Immature natural killer cell (primary cell): ENCODE results near the gene RAB4B. TPM values are rescaled to one million over a fixed set of nuclear protein-coding genes. Genes with fewer than 3 reads are reported as not detected.
"Not testable (repeated sequence)": the region's sequence is repeated elsewhere in the genome, so short reads cannot be mapped to it uniquely, and the experiment has no call there.

Experiments
- DNase-seq, 3 donors: peaks; one replicate each; pipeline ENCODE4 v3.0.0; 2022; ENCODE audit warnings: mixed read lengths in 1 of 3
- H3K27ac Mint-ChIP-seq, 6 donors: one replicate each; pipeline ENCODE4 v1.8.0; 2020; ENCODE audit warnings: mixed read lengths in 6 of 6, mild to moderate bottlenecking in 5 of 6, inconsistent platforms in 4 of 6, moderate library complexity in 3 of 6
- H3K27me3 Mint-ChIP-seq, 3 donors: one replicate each; pipeline ENCODE4 v1.8.0; 2020 to 2021; ENCODE audit warnings: low read depth in 3 of 3, mild to moderate bottlenecking in 3 of 3, mixed read lengths in 3 of 3, moderate library complexity in 3 of 3, inconsistent platforms in 1 of 3
- H3K36me3 Mint-ChIP-seq, 3 donors: one replicate each; pipeline ENCODE4 v1.8.0; 2020; ENCODE audit warnings: mixed read lengths in 3 of 3, inconsistent platforms in 2 of 3, mild to moderate bottlenecking in 2 of 3
- H3K4me1 Mint-ChIP-seq, 2 donors: one replicate each; pipeline ENCODE4 v1.8.0; 2020; ENCODE audit warnings: inconsistent platforms in 2 of 2, mild to moderate bottlenecking in 2 of 2, mixed read lengths in 2 of 2, moderate library complexity in 1 of 2
- H3K4me3 Mint-ChIP-seq, 5 donors: one replicate each; pipeline ENCODE4 v1.8.0; 2020; ENCODE audit warnings: mild to moderate bottlenecking in 5 of 5, mixed read lengths in 5 of 5, inconsistent platforms in 3 of 5, moderate library complexity in 3 of 5
- H3K9me3 Mint-ChIP-seq, 6 donors: one replicate each; pipeline ENCODE4 v1.8.0; 2020; ENCODE audit warnings: mild to moderate bottlenecking in 6 of 6, mixed read lengths in 6 of 6, inconsistent platforms in 4 of 6, moderate library complexity in 3 of 6
- polyA plus RNA-seq, 3 donors: library from polyadenylated mRNA; unstranded; fragments of 300-500 nt; fragmentation: Illumina TruSeq; gene quantifications; one replicate each; pipeline ENCODE4 v1.2.3, GENCODE V29; 2021

The RAB4B gene
- polyA plus RNA-seq, 3 donors from 2014 or later: 129 to 151 (median 150) TPM

- Mint-ChIP-seq H3K4me3 (no peak overlapping the region), H3K36me3 (peaks cover 26 to 55% (median 30%) of the 10 kb centered on the region in 3 donors)
Measured at GRCh38 chr19:40758491-40758890, 19.6 kb upstream of the RAB4B start.

GRCh38 chr19:40759352-40759751, 18.7 kb upstream of the RAB4B start:
- peaks cover 33 to 63% (median 38%) of the 10 kb centered on the region in 3 donors for H3K36me3 Mint-ChIP-seq
- no peak overlapping the region for H3K4me3 Mint-ChIP-seq
- peak overlapping the region in 1 of 6 donors; percentile 9 for H3K27ac Mint-ChIP-seq

More at GRCh38 chr19:40758491-40758890, 19.6 kb upstream of the RAB4B start:
- peaks cover 28 to 39% of the 10 kb centered on the region in 2 donors for H3K4me1 Mint-ChIP-seq
- no peak for DNase-seq
- no peaks in the 10 kb centered on the region for H3K9me3 Mint-ChIP-seq
- H3K27me3 Mint-ChIP-seq: peaks cover 0 to 2% (median 0%) of the 10 kb centered on the region in 3 donors
- H3K27ac Mint-ChIP-seq: peak overlapping the region in 1 of 6 donors; percentile 50

GRCh38 chr19:40762754-40763470, 15.1 kb upstream of the RAB4B start:
- no peak overlapping the region for H3K4me3 Mint-ChIP-seq
- peaks cover 4 to 26% of the 10 kb centered on the region in 2 donors for H3K4me1 Mint-ChIP-seq
- DNase-seq: no peak
- no peaks in the 10 kb centered on the region for H3K27me3 Mint-ChIP-seq
- H3K9me3 Mint-ChIP-seq: no peaks in the 10 kb centered on the region
- H3K36me3 Mint-ChIP-seq: peaks cover 38 to 62% (median 40%) of the 10 kb centered on the region in 3 donors
- H3K27ac Mint-ChIP-seq: peak overlapping the region in 5 of 6 donors; percentile 29 to 71 (median 49)

More at GRCh38 chr19:40759352-40759751, 18.7 kb upstream of the RAB4B start:
- Mint-ChIP-seq H3K4me1 (peaks cover 24 to 43% of the 10 kb centered on the region in 2 donors), H3K9me3 (no peaks in the 10 kb centered on the region), H3K27me3 (no peaks in the 10 kb centered on the region)
- no peak for DNase-seq

- H3K9me3 Mint-ChIP-seq: no peaks in the 10 kb centered on the region
- H3K36me3 Mint-ChIP-seq: peaks cover 32 to 57% (median 37%) of the 10 kb centered on the region in 3 donors
- H3K27me3 Mint-ChIP-seq: peaks cover 0 to under 1% (median 0%) of the 10 kb centered on the region in 3 donors
- peaks cover 4 to 21% of the 10 kb centered on the region in 2 donors for H3K4me1 Mint-ChIP-seq
- H3K4me3 Mint-ChIP-seq: no peak overlapping the region
- H3K27ac Mint-ChIP-seq: peak overlapping the region in 1 of 6 donors; percentile 62
- DNase-seq: no peak
Measured at GRCh38 chr19:40763526-40763925, 14.5 kb upstream of the RAB4B start.

- peaks cover 6 to 20% of the 10 kb centered on the region in 2 donors for H3K4me1 Mint-ChIP-seq
- peak overlapping the region in 3 of 6 donors; percentile 1 to 22 (median 18) for H3K27ac Mint-ChIP-seq
- no peak overlapping the region for H3K4me3 Mint-ChIP-seq
- peaks cover 32 to 57% (median 36%) of the 10 kb centered on the region in 3 donors for H3K36me3 Mint-ChIP-seq
- H3K9me3 Mint-ChIP-seq: no peaks in the 10 kb centered on the region
- peaks cover 0 to 2% (median 0%) of the 10 kb centered on the region in 3 donors for H3K27me3 Mint-ChIP-seq
- no peak for DNase-seq
Measured at GRCh38 chr19:40763963-40764362, 14.1 kb upstream of the RAB4B start.

- not testable (repeated sequence) for DNase-seq, H3K4me3 Mint-ChIP-seq, H3K27me3 Mint-ChIP-seq, H3K27ac Mint-ChIP-seq, H3K9me3 Mint-ChIP-seq
- peaks cover 28 to 43% (median 31%) of the 10 kb centered on the region in 3 donors for H3K36me3 Mint-ChIP-seq
- peaks cover 13 to 28% of the 10 kb centered on the region in 2 donors for H3K4me1 Mint-ChIP-seq
Measured at GRCh38 chr19:40766385-40766784, 11.7 kb upstream of the RAB4B start.

- Mint-ChIP-seq H3K27me3 (peaks cover 0 to 8% (median 2%) of the 10 kb centered on the region in 3 donors), H3K27ac (peak overlapping the region in 3 of 6 donors; percentile 28 to 65 (median 37)), H3K36me3 (peaks cover 11 to 24% (median 21%) of the 10 kb centered on the region in 3 donors), H3K4me3 (no peak overlapping the region), H3K4me1 (peaks cover 13 to 26% of the 10 kb centered on the region in 2 donors), H3K9me3 (no peaks in the 10 kb centered on the region)
- no peak for DNase-seq
Measured at GRCh38 chr19:40768869-40769268, 9.2 kb upstream of the RAB4B start.

- H3K4me3 Mint-ChIP-seq, H3K27me3 Mint-ChIP-seq, H3K9me3 Mint-ChIP-seq, H3K36me3 Mint-ChIP-seq: not testable (repeated sequence)
- peak overlapping the region in 4 of 6 donors; percentile 36 to 62 (median 48) for H3K27ac Mint-ChIP-seq
- H3K4me1 Mint-ChIP-seq: peaks cover 12 to 13% of the 10 kb centered on the region in 2 donors
- peak in 2 of 3 donors; percentile 19 to 38 for DNase-seq
Measured at GRCh38 chr19:40771101-40771862, 6.8 kb upstream of the RAB4B start.

GRCh38 chr19:40774916-40775631, 3.0 kb upstream of the RAB4B start, which contains the start of gene MIA:
Gene MIA, plus strand, starts transcription at chr19:40775521. Its CDS starts 22 bp downstream, at chr19:40775543.
- H3K4me1 Mint-ChIP-seq: peaks cover 32 to 44% of the 10 kb centered on the region in 2 donors
- DNase-seq: no peak
- H3K27me3 Mint-ChIP-seq: peaks cover 13 to 26% (median 15%) of the 10 kb centered on the region in 3 donors
- no peaks in the 10 kb centered on the region for H3K9me3 Mint-ChIP-seq
- peak within 1 kb of the TSS in 3 of 5 donors; percentile 26 to 70 (median 40) for H3K4me3 Mint-ChIP-seq
- peaks cover 0 to 7% (median 4%) of the 10 kb centered on the region in 3 donors for H3K36me3 Mint-ChIP-seq
- peak within 1 kb of the TSS; percentile 39 to 97 (median 66) for H3K27ac Mint-ChIP-seq

- no peak for DNase-seq
- Mint-ChIP-seq H3K9me3 (no peaks in the 10 kb centered on the region), H3K4me1 (peaks cover 37 to 50% of the 10 kb centered on the region in 2 donors), H3K27me3 (peaks cover 13 to 26% (median 15%) of the 10 kb centered on the region in 3 donors), H3K4me3 (peak overlapping the region in 1 of 5 donors; percentile 26), H3K36me3 (peaks cover 0 to 9% (median 7%) of the 10 kb centered on the region in 3 donors), H3K27ac (peak overlapping the region in 2 of 6 donors; percentile 57 to 83)
Measured at GRCh38 chr19:40775632-40776022, 2.4 kb upstream of the RAB4B start.

- Mint-ChIP-seq H3K36me3 (peaks cover 0 to 5% (median 4%) of the 10 kb centered on the region in 3 donors), H3K9me3 (no peaks in the 10 kb centered on the region), H3K4me3 (peak overlapping the region in 3 of 5 donors; percentile 90 to 98 (median 90)), H3K27me3 (peaks cover 13 to 21% (median 15%) of the 10 kb centered on the region in 3 donors), H3K27ac (peak overlapping the region in 5 of 6 donors; percentile 81 to 99 (median 97)), H3K4me1 (peaks cover 33 to 46% of the 10 kb centered on the region in 2 donors)
- no peak for DNase-seq
Measured at GRCh38 chr19:40776364-40776763, 1.7 kb upstream of the RAB4B start.

GRCh38 chr19:40776932-40777644, 959 bp upstream of the RAB4B start:
- H3K36me3 Mint-ChIP-seq: peaks cover 0 to 9% (median 7%) of the 10 kb centered on the region in 3 donors

More at GRCh38 chr19:40776932-40777644, 959 bp upstream of the RAB4B start:
- Mint-ChIP-seq H3K4me3 (peak overlapping the region; percentile 90 to 98 (median 92)), H3K4me1 (peaks cover 34 to 46% of the 10 kb centered on the region in 2 donors), H3K9me3 (no peaks in the 10 kb centered on the region), H3K27me3 (peaks cover 15 to 19% (median 15%) of the 10 kb centered on the region in 3 donors), H3K27ac (peak overlapping the region; percentile 96 to 100 (median 97))
- DNase-seq: peak; percentile 89 to 91 (median 91)
